OCI-LY7 (cell line): ENCODE results near the gene RBP4. TPM values are rescaled to one million over a fixed set of nuclear protein-coding genes. Genes with fewer than 3 reads are reported as not detected.

ENCODE experiments used
- BruUV-seq: library from RNA; stranded (reverse); fragments of 400-500 nt; replicated peaks from 2 replicates; lab custom pipeline; 2021; lab: Mats Ljungman, UMichigan
- CTCF ChIA-PET: fragments of 300-600 bp; sonication (Branson Sonifier 250); formaldehyde crosslinking; loops from one replicate; lab custom pipeline; 2022; ENCODE audit warnings: antibody characterized with exemption; ENCODE audit not compliant: unreplicated experiment; lab: Charles Lee
- POLR2A ChIA-PET: fragments of 300-600 bp; sonication (Branson Sonifier 250); formaldehyde crosslinking; loops from one replicate; lab custom pipeline; 2022; ENCODE audit warnings: antibody characterized with exemption; lab: Charles Lee
- DNase-seq: peaks from one replicate; pipeline ENCODE4 v3.0.0-alpha.2; 2015; ENCODE audit warnings: low spot score
- H2AFZ ChIP-seq: fragments of 200-600 bp; sonication (generic), shearing (Covaris generic); 2 replicates; pipeline ENCODE4 v1.6.1; 2014; ENCODE audit warnings: mild to moderate bottlenecking, antibody characterized with exemption, low read length, moderate library complexity
- H3K27ac ChIP-seq: fragments of 200-600 bp; sonication (generic); 2 replicates; pipeline ENCODE4 v1.5.1; 2014; ENCODE audit warnings: mixed run types, low read depth, mild to moderate bottlenecking, moderate library complexity, low read length, inconsistent platforms; ENCODE audit not compliant: poor library complexity, severe bottlenecking
- H3K36me3 ChIP-seq: fragments of 200-600 bp; sonication (generic); 2 replicates; pipeline ENCODE4 v1.6.1; 2014; ENCODE audit warnings: mild to moderate bottlenecking, antibody characterized with exemption, low read length, moderate library complexity, mixed read lengths; ENCODE audit not compliant: insufficient read depth
- H3K4me1 ChIP-seq: fragments of 200-600 bp; sonication (generic); 2 replicates; pipeline ENCODE4 v1.5.1; 2014; ENCODE audit warnings: mild to moderate bottlenecking, low read length; ENCODE audit not compliant: insufficient read depth, poor library complexity, severe bottlenecking
- H3K4me2 ChIP-seq: fragments of 200-600 bp; sonication (generic); 2 replicates; pipeline ENCODE4 v1.6.1; 2014; ENCODE audit warnings: mild to moderate bottlenecking, low read length
- H3K4me3 ChIP-seq: fragments of 200-600 bp; sonication (generic); 2 replicates; pipeline ENCODE4 v1.5.1; 2014; ENCODE audit warnings: mild to moderate bottlenecking, low read depth, low read length; ENCODE audit not compliant: poor library complexity, severe bottlenecking
- H3K79me2 ChIP-seq: fragments of 200-600 bp; sonication (generic); 2 replicates; pipeline ENCODE4 v1.6.1; 2016; ENCODE audit warnings: low read depth, mild to moderate bottlenecking, low read length, moderate library complexity, mixed read lengths; ENCODE audit not compliant: insufficient read depth
- H3K9me2 ChIP-seq: fragments of 200-600 bp; sonication (generic); 2 replicates; pipeline ENCODE4 v1.6.1; 2016; ENCODE audit warnings: mild to moderate bottlenecking, low read length, mixed read lengths; ENCODE audit not compliant: insufficient read depth
- H3K9me3 ChIP-seq: fragments of 200-600 bp; sonication (generic); 2 replicates; pipeline ENCODE4 v1.6.1; 2014; ENCODE audit warnings: mild to moderate bottlenecking, mixed run types, low read length, mixed read lengths
- H4K20me1 ChIP-seq: fragments of 200-600 bp; sonication (generic); 2 replicates; pipeline ENCODE4 v1.6.1; 2014; ENCODE audit warnings: mild to moderate bottlenecking, antibody characterized with exemption, low read length, moderate library complexity, mixed read lengths; ENCODE audit not compliant: insufficient read depth
- EZH2phosphoT487 ChIP-seq: fragments of 200-600 bp; sonication (generic); IDR thresholded peaks from 2 replicates; pipeline ENCODE4 v1.6.1; 2018; ENCODE audit warnings: low read depth, borderline replicate concordance, mild to moderate bottlenecking, mixed run types, antibody characterized with exemption, low read length, moderate library complexity, mixed read lengths
- intact Hi-C: fragments of 100-400 bp; cut with micrococcal nuclease; formaldehyde crosslinking; loops from one replicate; pipeline ENCODE4 v1.10.0; 2022; ENCODE audit not compliant: unreplicated experiment
- total RNA-seq, 2 experiments: library from RNA; depleted of rRNA in 1 of 2; stranded (reverse); fragments of >200 nt in 1 of 2; shearing (Covaris generic) in 1 of 2; gene quantifications; 2 replicates each; pipeline ENCODE4 v1.2.3, GENCODE V29; 2014 to 2022
- TF ChIP-seq, protein P1 (sequence below): fragments of 200-600 bp; sonication (generic); conservative IDR thresholded peaks from 2 replicates; pipeline ENCODE4 v1.5.1; 2014; ENCODE audit warnings: mild to moderate bottlenecking, antibody characterized with exemption, low read length, moderate library complexity, mixed read lengths

The RBP4 gene
- total RNA-seq, 2 experiments from 2014 or later, result not detected

GRCh38 chr10:93553482-93554315 lies 47.3 kb downstream of the RBP4 start:
- CTCF ChIA-PET, result interaction anchor here (3.6 kb wide), 1 partner anchor 126 kb away, joined by 32 read pairs; no protein-coding TSS in a partner anchor
- POLR2A ChIA-PET, result interaction anchor here (0.5 to 1.3 kb wide), 5 partner anchors 10 to 891 kb away, joined by 3 to 6 read pairs (median 3); no protein-coding TSS in a partner anchor
- no peak overlapping the region for H3K27ac ChIP-seq
- H3K4me1 ChIP-seq, result peaks cover 15% of the 10 kb centered on the region
- intact Hi-C loops, result loop anchor here (10.0 kb wide), 1 partner anchor 261 kb away; no protein-coding TSS in a partner anchor
- no TSS peak for BruUV-seq
- no peak for DNase-seq
- H2AFZ ChIP-seq, result no peak overlapping the region
- no peaks in the 10 kb centered on the region for H4K20me1 ChIP-seq
- H3K9me3 ChIP-seq, result no peaks in the 10 kb centered on the region
- no peaks in the 10 kb centered on the region for H3K36me3 ChIP-seq
- no peak overlapping the region for H3K4me3 ChIP-seq
- H3K9me2 ChIP-seq, result no peaks in the 10 kb centered on the region
- TF ChIP-seq, protein P1, sequence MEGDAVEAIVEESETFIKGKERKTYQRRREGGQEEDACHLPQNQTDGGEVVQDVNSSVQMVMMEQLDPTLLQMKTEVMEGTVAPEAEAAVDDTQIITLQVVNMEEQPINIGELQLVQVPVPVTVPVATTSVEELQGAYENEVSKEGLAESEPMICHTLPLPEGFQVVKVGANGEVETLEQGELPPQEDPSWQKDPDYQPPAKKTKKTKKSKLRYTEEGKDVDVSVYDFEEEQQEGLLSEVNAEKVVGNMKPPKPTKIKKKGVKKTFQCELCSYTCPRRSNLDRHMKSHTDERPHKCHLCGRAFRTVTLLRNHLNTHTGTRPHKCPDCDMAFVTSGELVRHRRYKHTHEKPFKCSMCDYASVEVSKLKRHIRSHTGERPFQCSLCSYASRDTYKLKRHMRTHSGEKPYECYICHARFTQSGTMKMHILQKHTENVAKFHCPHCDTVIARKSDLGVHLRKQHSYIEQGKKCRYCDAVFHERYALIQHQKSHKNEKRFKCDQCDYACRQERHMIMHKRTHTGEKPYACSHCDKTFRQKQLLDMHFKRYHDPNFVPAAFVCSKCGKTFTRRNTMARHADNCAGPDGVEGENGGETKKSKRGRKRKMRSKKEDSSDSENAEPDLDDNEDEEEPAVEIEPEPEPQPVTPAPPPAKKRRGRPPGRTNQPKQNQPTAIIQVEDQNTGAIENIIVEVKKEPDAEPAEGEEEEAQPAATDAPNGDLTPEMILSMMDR, result no peak
- TF ChIP-seq EZH2phosphoT487, result no peak
- H3K79me2 ChIP-seq, result no peaks in the 10 kb centered on the region
- H3K4me2 ChIP-seq, result no peak overlapping the region

GRCh38 chr10:93552780-93553179 lies 48.3 kb downstream of the RBP4 start:
- ChIA-PET CTCF (interaction anchor here (3.6 kb wide), 1 partner anchor 127 kb away, joined by 32 read pairs; no protein-coding TSS in a partner anchor), POLR2A (interaction anchor here (1.1 kb wide), 2 partner anchors 11 to 129 kb away, joined by 3 read pairs; no protein-coding TSS in a partner anchor)
- Histone ChIP-seq H3K9me2 (no peaks in the 10 kb centered on the region), H4K20me1 (no peaks in the 10 kb centered on the region), H2AFZ (no peak overlapping the region), H3K4me2 (no peak overlapping the region), H3K4me1 (peaks cover 15% of the 10 kb centered on the region), H3K79me2 (no peaks in the 10 kb centered on the region), H3K9me3 (no peaks in the 10 kb centered on the region), H3K36me3 (no peaks in the 10 kb centered on the region), H3K4me3 (no peak overlapping the region), H3K27ac (no peak overlapping the region)
- no peak for DNase-seq
- no TSS peak for BruUV-seq
- TF ChIP-seq, protein P1, result no peak
- TF ChIP-seq EZH2phosphoT487, result no peak
- intact Hi-C loops, result loop anchor here (10.0 kb wide), 1 partner anchor 262 kb away; no protein-coding TSS in a partner anchor
